ENCODE data around the gene RPTOR.

GRCh38 chr17:80760511-80760911 is 215.9 kb downstream of the RPTOR start:
- TF ChIP-seq, protein P1, sequence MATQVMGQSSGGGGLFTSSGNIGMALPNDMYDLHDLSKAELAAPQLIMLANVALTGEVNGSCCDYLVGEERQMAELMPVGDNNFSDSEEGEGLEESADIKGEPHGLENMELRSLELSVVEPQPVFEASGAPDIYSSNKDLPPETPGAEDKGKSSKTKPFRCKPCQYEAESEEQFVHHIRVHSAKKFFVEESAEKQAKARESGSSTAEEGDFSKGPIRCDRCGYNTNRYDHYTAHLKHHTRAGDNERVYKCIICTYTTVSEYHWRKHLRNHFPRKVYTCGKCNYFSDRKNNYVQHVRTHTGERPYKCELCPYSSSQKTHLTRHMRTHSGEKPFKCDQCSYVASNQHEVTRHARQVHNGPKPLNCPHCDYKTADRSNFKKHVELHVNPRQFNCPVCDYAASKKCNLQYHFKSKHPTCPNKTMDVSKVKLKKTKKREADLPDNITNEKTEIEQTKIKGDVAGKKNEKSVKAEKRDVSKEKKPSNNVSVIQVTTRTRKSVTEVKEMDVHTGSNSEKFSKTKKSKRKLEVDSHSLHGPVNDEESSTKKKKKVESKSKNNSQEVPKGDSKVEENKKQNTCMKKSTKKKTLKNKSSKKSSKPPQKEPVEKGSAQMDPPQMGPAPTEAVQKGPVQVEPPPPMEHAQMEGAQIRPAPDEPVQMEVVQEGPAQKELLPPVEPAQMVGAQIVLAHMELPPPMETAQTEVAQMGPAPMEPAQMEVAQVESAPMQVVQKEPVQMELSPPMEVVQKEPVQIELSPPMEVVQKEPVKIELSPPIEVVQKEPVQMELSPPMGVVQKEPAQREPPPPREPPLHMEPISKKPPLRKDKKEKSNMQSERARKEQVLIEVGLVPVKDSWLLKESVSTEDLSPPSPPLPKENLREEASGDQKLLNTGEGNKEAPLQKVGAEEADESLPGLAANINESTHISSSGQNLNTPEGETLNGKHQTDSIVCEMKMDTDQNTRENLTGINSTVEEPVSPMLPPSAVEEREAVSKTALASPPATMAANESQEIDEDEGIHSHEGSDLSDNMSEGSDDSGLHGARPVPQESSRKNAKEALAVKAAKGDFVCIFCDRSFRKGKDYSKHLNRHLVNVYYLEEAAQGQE (IDR thresholded peaks at IDR 0.05; ENCODE audit: insufficient replicate concordance, low read depth), result no peak
- TF ChIP-seq CTCF (IDR thresholded peaks at IDR 0.05; ENCODE audit: insufficient read depth, low read length), result no peak
- TF ChIP-seq GABPA (IDR thresholded peaks at IDR 0.05; ENCODE audit: low read depth), result no peak
- peak; percentile 77 for TF ChIP-seq SPI1 (IDR thresholded peaks at IDR 0.05; ENCODE audit: borderline replicate concordance, low read depth)
- no peak for TF ChIP-seq POLR2AphosphoS5 (IDR thresholded peaks at IDR 0.05; ENCODE audit: low read depth)
